Islet precursor cell (in vitro differentiated cells): ENCODE measurements around the gene PCDHGC3.
"Not testable (repeated sequence)": the region's sequence is repeated elsewhere in the genome, so short reads cannot be mapped to it uniquely, and the experiment has no call there.

Experiments used
- DNase-seq: peaks from one replicate; pipeline ENCODE4 v3.0.0-alpha.2; 2018

The PCDHGC3 gene

DNA sequence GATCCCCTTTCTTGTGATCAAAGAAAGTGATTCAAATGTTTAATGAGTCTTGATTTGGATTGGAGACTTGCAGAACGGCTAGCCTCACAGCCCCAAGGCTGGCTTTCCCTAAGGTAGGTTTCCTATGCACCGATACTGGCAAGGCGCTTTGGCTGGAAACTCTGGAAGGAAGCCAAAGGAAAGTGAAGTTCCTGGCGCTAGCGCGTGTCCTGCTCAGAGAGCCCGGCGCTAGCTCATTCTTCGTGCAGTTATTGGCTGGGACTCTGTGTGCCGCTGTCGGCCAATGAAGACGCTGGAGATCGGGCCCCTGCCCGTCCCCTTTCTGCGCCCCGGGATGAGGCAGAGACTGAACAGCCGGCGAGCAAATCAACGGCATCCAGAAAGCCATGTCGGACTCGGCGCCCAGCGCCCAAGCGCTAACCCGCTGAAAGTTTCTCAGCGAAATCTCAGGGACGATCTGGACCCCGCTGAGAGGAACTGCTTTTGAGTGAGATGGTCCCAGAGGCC is at the start of gene PCDHGC3:
Gene PCDHGC3 (plus strand): TSS at position 342 of the 507 bp plus-strand sequence. CDS start 151 bp downstream, at position 493.
- DNase-seq: peak; percentile 97

DNA sequence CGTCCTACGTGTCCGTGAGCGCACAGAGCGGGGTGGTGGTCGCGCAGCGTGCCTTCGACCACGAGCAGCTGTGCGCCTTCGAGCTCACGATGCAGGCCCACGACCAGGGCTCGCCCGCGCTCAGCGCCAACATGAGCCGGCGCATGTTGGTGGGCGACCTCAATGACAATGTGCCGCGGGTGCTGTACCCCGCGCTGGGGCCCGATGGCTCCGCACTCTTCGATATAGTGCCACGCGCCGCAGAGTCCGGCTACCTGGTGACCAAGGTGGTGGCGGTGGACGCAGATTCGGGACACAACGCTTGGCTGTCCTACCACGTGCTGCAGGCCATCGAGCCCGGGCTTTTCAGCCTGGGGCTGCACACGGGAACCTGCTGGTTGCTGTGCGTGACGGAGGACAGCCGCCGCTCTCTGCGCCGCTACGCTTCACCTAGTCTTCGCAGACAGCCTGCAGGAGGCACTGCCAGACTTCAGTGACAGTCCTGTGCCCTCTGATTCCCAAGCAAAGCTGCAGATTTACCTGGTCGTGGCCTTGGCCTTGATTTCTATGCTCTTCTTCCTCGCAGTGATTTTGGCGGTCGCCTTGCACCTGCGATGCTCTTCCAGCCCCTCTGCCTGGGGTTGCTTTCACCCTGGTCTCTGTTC is 47.9 kb upstream of the PCDHGC3 start:
- no peak for DNase-seq

DNA sequence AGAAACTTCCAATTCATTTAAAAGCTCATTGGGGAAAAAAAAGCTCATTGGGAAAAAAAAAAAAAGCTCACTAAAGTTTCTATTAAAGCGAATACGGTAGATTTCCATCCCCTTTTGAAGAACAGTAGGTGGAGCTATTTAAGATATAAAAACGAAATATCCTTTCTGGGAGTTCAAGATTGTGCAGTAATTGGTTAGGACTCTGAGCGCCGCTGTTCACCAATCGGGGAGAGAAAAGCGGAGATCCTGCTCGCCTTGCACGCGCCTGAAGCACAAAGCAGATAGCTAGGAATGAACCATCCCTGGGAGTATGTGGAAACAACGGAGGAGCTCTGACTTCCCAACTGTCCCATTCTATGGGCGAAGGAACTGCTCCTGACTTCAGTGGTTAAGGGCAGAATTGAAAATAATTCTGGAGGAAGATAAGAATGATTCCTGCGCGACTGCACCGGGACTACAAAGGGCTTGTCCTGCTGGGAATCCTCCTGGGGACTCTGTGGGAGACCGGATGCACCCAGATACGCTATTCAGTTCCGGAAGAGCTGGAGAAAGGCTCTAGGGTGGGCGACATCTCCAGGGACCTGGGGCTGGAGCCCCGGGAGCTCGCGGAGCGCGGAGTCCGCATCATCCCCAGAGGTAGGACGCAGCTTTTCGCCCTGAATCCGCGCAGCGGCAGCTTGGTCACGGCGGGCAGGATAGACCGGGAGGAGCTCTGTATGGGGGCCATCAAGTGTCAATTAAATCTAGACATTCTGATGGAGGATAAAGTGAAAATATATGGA is 45.2 kb upstream of the PCDHGC3 start, which contains the start of gene PCDHGA12:
Gene PCDHGA12 (plus strand): TSS at position 176 of the 782 bp plus-strand sequence. CDS start 253 bp downstream, at position 429.
- DNase-seq: no peak

DNA sequence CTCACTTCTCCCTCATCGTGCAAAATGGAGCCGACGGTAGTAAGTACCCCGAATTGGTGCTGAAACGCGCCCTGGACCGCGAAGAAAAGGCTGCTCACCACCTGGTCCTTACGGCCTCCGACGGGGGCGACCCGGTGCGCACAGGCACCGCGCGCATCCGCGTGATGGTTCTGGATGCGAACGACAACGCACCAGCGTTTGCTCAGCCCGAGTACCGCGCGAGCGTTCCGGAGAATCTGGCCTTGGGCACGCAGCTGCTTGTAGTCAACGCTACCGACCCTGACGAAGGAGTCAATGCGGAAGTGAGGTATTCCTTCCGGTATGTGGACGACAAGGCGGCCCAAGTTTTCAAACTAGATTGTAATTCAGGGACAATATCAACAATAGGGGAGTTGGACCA is 44.5 kb upstream of the PCDHGC3 start:
- no peak for DNase-seq

DNA sequence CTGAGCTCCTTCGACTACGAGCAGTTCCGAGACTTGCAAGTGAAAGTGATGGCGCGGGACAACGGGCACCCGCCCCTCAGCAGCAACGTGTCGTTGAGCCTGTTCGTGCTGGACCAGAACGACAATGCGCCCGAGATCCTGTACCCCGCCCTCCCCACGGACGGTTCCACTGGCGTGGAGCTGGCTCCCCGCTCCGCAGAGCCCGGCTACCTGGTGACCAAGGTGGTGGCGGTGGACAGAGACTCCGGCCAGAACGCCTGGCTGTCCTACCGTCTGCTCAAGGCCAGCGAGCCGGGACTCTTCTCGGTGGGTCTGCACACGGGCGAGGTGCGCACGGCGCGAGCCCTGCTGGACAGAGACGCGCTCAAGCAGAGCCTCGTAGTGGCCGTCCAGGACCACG is 43.5 kb upstream of the PCDHGC3 start:
- not testable (repeated sequence) for DNase-seq

DNA sequence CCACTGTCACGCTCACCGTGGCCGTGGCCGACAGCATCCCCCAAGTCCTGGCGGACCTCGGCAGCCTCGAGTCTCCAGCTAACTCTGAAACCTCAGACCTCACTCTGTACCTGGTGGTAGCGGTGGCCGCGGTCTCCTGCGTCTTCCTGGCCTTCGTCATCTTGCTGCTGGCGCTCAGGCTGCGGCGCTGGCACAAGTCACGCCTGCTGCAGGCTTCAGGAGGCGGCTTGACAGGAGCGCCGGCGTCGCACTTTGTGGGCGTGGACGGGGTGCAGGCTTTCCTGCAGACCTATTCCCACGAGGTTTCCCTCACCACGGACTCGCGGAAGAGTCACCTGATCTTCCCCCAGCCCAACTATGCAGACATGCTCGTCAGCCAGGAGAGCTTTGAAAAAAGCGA is 43.0 kb upstream of the PCDHGC3 start:
- not testable (repeated sequence) for DNase-seq

DNA sequence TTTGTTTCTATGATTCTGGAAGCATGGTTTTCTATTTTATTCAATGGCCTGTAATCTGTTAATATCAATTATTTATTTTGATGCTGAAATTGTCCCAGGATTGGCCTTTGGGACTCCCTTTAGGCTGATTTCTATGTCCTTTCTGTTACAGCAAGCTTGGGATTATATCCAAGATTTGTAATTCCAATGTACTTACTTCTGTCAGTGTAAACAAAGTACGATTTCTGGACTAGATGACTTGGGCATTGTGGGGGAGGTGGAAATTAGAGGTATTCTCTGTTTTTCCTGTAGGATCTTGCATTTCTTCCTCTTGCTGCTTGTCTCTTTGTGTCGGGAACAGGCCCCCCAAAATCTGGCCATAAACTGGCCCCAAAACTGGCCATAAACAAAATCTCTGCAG is 41.8 kb upstream of the PCDHGC3 start:
- no peak for DNase-seq

DNA sequence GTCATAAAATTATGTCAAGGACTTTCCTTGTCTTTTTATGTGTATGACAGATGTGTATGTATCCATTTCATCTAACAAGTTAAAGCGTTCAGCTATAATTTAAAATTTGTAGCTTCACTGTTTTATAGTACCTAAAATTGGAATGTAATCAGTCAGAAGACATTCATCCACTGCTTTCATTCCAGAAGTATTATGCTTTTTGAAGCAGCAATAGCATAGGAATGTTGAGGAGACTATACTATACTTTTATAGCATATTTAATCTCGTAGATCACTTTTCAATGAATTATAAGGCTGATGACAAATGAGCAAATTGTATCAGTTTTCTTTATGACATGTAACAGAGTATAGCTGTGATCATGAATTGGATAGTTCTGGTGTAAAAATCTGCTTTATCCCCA is 38.5 kb upstream of the PCDHGC3 start:
- no peak for DNase-seq

DNA sequence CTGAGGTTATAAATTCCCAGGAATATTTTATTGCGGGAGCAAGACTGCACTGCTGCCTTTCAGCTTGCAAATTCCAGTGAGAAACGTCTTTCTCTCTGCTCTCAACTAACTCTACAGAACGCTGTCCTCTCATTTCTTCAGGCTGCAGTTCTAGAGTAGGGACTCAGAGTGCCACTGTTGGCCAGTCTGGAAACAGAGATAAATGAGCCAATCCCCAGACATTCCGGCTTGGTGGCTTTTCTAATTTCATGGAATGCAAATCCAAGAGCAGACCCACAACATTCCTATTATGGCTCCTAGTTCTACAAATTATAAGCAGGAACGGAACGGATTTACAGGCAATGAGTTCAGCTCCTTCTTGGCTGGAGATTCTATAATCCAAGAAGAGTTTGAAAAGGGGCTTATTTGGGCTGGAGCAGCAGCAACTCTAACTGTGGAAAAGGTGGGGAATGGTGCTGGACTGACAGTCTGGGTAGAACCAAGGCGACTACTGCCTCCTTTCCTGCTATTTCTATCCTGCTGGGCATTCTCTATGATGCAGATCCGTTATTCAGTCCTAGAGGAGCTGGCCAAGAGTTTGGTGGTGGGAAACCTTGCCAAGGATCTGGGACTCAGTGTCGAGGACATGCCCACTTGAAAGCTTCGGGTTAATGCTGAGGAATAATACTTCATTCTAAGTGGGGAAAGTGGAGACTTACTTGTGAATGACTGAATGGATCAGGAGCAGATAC is 36.2 kb upstream of the PCDHGC3 start:
- DNase-seq: no peak

DNA sequence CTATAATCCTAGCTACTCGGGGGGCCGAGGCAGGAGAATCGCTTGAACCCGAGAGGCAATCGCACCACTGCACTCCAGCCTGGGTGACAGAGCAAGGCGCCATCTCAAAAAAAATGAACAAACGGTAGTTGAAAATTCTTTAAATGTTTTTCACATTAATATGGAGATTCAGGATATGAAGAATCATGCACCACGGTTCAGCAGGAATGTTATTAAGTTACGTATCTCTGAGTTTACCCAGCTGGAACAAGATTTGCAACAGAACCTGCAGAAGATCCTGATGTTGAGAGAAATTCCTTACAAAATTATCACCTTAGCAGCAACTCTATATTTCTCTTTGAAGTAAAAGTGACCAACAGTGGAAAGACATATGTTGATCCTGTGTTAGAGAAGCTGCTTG is 35.4 kb upstream of the PCDHGC3 start:
- DNase-seq: no peak

DNA sequence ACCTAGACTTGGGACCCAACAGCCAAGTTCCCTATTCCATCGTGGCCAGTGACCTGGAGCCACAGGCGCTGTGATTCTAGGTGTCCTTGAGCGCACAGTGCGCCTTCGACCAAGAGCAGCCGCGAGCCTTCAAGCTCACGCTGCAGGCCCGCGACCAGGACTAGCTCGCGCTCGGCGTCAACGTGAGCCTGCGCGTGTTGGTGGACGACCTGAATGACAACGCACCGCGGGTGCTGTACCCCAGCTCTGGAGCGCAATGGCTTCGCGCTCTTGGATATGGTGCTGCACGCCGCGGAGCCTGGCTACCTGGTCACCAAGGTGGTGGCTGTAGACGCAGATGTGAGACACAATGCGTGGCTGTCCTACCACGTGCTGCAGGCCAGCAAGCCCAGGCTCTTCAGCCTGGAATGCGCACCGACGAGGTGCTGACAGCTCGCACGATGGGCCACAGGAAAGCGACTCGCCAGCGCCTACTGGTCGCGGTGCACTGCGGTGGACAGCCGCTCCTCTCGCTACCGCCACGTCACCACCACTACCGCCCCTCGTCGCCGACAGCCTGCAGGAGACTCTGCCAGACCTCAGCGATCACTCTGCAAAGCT is 34.1 kb upstream of the PCDHGC3 start:
- no peak for DNase-seq

DNA sequence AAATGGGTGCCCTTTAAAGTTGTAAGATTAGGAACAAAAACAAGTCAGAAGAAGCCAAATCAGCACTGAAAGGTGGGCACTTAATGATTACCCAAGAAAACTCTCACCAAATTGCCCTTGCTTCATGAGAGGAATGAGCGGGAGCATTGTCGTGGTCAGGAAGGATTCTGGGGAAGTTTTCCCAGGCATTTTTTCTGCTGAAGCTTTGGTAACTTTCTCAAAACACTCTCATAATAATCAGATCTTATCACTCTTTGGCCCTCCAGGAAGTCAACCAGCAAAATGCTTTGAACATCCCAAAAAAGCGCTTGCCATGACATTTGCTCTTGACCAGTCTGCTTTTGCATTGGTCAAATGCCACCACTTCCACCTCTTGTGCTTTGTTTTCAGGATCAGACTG is 10.4 kb upstream of the PCDHGC3 start:
- no peak for DNase-seq

DNA sequence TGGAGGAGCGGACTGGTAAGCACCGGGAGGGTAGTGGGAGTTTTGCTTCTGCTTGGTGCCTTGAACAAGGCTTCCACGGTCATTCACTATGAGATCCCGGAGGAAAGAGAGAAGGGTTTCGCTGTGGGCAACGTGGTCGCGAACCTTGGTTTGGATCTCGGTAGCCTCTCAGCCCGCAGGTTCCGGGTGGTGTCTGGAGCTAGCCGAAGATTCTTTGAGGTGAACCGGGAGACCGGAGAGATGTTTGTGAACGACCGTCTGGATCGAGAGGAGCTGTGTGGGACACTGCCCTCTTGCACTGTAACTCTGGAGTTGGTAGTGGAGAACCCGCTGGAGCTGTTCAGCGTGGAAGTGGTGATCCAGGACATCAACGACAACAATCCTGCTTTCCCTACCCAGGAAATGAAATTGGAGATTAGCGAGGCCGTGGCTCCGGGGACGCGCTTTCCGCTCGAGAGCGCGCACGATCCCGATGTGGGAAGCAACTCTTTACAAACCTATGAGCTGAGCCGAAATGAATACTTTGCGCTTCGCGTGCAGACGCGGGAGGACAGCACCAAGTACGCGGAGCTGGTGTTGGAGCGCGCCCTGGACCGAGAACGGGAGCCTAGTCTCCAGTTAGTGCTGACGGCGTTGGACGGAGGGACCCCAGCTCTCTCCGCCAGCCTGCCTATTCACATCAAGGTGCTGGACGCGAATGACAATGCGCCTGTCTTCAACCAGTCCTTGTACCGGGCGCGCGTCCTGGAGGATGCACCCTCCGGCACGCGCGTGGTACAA is 556 bp downstream of the PCDHGC3 start:
- DNase-seq: peak; percentile 73

DNA sequence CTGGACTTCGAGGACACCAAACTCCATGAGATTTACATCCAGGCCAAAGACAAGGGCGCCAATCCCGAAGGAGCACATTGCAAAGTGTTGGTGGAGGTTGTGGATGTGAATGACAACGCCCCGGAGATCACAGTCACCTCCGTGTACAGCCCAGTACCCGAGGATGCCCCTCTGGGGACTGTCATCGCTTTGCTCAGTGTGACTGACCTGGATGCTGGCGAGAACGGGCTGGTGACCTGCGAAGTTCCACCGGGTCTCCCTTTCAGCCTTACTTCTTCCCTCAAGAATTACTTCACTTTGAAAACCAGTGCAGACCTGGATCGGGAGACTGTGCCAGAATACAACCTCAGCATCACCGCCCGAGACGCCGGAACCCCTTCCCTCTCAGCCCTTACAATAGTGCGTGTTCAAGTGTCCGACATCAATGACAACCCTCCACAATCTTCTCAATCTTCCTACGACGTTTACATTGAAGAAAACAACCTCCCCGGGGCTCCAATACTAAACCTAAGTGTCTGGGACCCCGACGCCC is 1.3 kb downstream of the PCDHGC3 start:
- no peak for DNase-seq

DNA sequence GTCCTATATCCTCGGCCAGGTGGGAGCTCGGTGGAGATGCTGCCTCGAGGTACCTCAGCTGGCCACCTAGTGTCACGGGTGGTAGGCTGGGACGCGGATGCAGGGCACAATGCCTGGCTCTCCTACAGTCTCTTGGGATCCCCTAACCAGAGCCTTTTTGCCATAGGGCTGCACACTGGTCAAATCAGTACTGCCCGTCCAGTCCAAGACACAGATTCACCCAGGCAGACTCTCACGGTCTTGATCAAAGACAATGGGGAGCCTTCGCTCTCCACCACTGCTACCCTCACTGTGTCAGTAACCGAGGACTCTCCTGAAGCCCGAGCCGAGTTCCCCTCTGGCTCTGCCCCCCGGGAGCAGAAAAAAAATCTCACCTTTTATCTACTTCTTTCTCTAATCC is 2.0 kb downstream of the PCDHGC3 start:
- no peak for DNase-seq

DNA sequence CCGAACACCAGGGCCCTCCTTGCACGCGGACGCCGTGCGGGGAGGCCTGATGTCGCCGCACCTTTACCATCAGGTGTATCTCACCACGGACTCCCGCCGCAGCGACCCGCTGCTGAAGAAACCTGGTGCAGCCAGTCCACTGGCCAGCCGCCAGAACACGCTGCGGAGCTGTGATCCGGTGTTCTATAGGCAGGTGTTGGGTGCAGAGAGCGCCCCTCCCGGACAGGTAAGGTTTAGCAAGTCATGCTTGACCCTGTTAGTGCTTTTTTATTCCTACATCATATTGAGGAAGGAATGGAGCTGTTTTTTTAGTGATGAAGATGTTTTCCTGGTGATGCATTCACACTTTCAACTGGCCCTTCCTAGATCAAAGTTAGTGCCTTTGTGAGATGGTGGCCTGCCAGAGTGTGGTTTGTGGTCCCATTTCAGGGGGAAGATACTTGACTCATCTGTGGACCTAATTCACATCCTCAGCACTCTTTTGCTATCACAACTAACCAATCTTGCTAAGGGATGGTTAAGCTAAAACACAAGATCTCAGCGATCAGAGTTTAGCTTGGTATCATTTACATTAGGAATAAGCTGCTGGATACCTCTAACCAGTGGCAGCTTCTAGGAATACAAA is 2.7 kb downstream of the PCDHGC3 start:
- DNase-seq: peak; percentile 63

DNA sequence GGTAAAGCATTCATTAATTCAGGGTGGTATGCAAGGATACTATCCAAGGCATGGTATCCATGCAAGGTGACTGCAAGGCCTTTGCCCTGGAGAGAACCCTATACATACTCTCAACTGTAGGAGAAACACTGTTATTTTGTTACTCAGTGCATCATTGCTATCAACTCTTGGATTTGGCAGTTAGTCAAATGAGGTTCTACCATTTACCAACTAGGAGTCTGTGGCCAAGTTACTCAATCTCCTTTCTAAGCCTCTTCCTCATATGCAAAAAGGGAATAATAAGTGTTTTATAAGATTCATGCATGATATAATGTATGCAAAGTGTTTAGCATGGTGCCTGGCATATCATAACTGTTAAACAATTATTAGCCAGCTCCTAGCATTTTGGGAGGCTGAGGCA is 4.0 kb downstream of the PCDHGC3 start:
- DNase-seq: no peak

DNA sequence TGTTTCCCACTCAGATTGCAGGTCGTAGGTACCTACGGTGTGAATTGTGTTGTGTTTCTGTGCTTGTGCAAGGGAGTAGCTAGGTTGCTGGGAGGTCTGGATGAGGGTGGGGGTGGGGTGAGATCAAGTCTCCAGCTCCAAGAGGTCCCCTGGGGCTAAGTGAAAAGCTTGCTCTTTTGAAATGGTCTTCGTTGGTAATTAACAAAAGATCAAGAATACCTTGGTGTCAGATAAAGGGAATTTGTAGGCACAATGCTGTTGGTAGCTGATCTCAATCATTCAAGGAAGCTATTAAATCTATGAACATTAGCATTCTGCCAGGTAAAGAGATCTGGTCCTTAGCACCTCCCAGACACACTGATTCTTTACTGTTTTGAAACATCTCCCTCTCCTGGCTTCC is 8.1 kb downstream of the PCDHGC3 start:
- no peak for DNase-seq

DNA sequence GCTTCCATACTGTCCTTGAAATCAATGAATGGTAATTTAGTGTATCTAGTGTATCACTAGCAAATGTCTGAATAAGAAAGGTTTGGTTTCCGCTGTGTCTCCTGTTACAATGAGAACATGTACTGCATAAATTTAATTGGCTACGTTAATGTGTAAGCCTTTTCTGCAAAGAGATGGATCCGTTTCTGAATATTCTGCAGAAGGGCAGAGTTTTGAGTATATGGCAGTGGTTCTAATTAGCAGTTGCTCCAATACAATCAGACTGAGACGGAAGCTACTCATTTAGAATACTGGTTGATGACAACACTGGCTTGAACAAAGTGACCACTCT is 8.5 kb downstream of the PCDHGC3 start:
- no peak for DNase-seq

DNA sequence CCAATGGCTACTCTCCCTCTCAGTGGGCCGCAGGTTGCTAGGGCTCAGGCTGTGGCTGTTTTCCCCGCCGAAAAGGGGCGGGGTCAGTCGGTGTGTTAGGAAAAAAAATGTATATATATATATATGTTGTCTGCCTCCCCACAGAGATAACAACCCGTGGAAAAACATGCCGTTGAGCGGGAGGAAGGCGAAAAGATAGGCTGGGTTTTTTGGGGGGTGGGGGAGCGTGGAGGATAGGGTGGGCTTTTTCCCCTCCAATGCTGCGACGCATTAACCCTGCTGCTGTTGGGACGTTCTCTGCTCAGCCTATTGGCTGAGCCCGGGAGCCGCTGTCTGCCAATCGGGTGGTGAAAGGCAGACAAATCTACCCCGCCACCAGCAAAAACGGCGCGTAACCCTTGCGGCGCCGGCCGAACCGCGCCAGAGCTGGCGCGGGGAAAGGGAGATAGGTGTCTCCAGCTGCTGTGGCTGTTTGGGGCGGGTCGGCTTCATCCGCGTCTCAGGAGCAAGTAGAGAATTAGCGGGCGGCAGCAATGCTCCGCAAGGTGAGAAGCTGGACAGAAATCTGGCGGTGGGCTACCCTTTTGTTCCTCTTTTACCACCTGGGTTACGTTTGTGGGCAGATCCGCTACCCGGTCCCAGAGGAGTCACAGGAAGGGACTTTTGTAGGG is 9.0 kb downstream of the PCDHGC3 start, which contains the start of gene PCDHGC4:
Gene PCDHGC4 (plus strand): TSS at position 390 of the 671 bp plus-strand sequence. CDS start 144 bp downstream, at position 534.
- peak; percentile 91 for DNase-seq
